HUDEP-2 (cell line): ENCODE results near the gene ADH1C.
"Not testable (repeated sequence)": the region's sequence is repeated elsewhere in the genome, so short reads cannot be mapped to it uniquely, and the experiment has no call there.

Experiments used
- DNase-seq, 76 experiments: peaks; one replicate each; lab custom pipeline; 2025; ENCODE audit not compliant: unreplicated experiment in 76 of 76; lab: John Stamatoyannopoulos, UW

ADH1C gene

DNA sequence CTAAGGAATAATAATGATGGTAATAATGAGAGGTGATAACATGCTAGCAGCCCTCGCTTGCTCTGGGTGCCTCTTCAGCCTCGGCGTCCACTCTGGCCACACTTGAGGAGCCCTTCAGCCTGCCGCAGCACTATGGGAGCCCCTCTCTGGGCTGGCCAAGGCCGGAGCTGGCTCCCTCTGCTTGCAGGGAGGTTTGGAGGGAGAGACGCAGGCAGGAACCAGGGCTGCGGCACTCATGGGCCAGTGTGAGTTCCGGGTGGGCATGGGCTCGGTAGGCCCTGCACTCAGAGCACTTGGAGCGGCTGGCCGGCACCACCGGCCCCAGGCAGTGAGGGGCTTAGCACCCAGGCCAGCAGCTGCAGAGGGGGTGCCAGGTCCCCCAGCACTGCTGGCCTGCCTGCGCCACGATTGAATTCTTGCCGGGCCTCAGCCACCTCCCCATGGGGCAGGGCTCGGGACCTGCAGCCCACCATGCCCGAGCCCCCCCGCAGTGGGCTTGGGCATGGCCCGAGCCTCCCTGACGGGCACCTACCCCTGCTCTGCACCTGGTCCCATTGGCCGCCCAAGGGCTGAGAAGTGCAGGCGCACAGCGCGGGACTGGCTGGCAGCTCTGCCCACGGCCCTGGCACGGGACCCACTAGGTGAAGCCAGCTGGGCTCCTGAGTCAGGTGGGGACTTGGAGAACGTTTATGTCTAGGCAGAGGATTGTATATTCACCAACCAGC lies 7.1 kb upstream of the ADH1C start:
- DNase-seq: no peak

DNA sequence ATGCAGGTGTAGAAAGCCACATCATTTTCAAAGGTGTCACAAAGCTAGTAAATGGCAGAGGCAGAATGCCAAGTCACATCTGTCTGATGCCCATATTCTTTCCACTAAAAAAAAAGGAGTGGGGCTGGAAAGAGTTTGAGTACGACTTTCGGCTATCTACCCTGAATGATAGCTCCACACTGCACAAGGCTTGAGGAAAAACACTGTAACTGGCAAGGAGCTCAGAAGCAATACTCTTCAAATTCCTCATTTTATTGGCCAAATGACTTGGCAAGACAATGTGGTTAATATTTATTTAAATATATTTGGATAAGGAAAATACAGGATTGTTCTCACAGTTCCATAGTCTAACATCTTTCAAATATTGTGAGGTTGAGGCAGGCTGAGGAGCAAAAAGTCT lies 5.4 kb upstream of the ADH1C start:
- DNase-seq: no peak

DNA sequence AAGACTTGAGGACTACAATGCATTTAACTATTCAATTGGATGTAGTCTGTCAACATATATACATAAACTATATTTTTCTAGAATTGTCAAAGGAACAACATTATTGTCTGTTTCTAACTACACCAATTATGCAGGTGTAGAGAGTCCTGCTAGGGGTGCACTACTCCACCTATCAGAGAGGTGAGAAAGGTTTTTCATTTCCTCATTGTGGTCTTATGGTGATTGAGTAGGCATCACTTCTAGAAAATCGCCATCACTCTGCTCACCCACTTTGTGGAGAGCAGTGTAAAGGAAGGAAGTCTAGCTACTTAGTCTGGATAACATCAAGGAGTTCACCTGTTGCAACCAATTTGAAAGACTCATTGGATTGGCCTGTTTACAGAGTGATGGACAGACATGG lies 4.4 kb upstream of the ADH1C start:
- DNase-seq: no peak

DNA sequence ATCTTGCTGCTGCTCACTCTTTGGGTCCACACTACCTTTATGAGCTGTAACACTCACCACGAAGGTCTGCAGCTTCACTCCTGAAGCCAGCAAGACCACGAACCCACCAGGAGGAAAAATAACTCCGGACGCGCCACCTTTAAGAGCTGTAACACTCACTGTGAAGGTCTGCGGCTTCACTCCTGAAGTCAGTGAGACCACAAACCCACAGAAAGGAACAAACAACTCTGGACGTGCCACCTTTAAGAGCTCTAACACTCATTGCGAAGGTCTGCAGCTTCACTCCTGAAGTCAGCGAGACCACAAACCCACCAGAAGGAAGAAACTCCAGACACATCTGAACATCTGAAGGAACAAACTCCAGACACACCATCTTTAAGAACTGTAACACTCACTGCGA lies 3.6 kb upstream of the ADH1C start:
- not testable (repeated sequence) for DNase-seq

DNA sequence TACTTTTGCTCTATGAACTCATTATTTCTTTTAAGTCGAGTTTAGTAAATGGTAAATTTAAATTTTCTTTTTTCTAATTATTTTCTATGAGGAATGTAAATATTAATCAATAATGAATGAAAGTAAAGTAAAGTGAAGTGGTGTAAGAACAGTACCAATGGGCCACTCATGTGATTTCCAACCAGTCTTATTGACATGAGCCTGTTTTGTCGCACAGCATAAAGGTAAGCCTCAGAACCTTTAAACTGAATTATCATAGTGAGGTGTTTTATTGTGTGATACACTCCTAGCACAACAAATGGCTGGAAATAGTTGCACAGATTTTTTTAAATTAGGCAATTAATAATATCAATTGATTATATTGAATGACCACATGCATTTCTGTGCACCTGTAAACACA lies 1.1 kb downstream of the ADH1C start:
- no peak for DNase-seq

DNA sequence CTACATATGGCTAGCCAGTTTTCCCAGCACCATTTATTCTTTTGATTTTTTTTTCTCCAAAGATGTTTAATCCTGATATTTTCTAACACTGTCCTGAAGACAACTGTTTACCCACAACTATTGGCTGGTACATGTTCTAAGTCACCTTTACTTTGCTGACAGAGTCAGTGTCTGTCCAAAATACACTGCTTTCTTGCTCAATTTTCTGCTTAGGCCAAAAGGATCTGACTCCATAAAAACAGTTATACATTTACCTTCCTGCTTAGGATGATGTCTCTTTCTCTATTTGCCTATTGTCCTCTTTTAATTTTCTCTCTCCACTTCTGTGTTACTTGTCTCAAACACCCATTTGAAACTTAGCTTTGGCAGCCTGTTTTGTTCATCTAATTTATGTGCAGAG lies 3.2 kb downstream of the ADH1C start:
- no peak for DNase-seq

DNA sequence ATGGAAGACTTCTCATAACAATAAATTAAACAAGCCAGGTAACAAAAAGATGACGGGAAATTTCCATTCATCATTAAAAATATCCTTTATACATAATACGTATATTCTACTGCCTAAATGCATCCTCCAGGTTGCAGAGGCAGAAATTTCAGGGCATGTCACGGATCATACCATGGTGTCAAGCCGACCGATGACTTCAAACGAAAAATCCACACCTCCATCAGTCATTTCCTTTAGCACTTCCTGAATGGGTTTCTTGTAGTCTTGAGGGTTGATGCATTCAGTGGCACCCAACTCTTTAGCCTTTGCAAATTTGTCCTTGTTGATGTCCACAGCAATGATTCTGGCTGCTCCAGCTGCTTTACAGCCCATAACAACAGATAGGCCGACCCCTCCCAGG lies 9.9 kb downstream of the ADH1C start:
- DNase-seq: not testable (repeated sequence)

DNA sequence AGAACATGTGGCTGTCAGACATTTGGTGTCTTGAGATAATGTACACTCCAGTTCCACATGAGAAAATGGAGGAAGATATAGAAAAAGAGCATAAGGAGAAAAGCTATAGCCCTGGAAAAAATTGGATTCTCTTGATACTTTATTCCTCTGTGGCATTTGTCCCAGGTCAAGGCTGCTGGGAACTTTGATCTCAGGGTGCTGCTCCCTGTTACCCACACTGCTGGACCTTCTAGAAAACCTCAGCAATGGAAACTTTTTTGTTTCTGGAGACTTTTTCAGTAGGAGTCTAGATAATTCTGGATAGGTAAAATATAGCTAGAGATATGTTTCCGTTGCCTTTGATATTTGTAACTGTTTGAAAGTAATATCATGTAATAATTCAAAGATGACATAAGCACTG lies 11.1 kb downstream of the ADH1C start:
- DNase-seq: no peak

DNA sequence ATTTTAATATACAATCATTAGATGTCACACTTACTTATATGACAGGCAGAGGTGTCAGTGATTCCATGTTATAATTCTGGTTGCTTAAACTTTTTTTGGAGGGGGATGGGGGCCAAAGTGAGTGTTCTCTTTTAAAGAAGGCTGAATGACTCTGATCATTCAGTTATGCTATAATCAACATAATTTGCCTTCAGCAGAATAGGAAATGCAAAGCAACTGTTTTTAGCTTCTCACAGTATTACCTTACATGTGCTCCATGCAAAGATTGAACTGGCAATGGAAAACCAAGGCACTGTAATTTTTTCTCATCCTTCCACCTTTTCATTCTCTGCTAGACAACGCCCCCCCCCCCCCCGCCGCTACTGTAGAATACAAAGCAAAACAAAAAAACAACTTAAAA lies 13.4 kb downstream of the ADH1C start:
- no peak for DNase-seq

DNA sequence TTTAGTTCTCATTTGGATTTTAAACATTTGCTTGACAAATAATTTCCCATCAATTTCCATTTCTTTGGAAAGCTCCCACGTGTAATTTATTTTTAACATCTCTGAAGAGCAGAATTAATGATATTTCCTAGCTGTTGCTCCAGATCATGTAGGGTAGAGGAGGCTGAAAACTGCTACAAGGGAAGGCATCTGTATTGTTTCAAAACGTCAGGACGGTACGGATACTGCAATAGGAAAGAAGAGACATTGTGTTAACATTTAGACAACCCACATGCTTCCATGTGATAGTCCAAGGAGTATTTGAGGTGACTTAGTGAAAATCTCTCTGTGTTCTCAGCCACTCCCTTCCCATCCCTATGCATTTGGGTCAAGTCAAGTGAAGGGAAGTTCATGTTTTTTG lies 16.0 kb downstream of the ADH1C start:
- no peak for DNase-seq

DNA sequence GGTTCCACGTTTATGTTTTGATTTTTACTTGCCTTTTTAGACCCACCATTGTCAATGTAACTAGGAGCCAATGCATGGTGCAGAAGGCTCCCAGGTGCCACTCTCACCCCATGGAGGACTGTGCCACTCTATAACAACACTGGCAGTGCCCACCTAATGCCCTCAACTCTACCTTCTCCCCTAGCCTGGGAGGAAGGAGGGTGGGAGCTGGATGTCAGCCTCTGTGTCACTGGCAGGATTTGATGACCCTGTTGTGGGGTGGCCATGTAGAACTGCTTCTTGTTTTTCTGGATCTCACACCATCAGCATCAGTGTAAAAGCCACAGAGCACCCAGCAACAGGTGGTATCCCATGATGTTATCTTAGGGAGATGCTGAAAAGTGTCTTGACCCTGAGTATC lies 17.7 kb downstream of the ADH1C start:
- no peak for DNase-seq

DNA sequence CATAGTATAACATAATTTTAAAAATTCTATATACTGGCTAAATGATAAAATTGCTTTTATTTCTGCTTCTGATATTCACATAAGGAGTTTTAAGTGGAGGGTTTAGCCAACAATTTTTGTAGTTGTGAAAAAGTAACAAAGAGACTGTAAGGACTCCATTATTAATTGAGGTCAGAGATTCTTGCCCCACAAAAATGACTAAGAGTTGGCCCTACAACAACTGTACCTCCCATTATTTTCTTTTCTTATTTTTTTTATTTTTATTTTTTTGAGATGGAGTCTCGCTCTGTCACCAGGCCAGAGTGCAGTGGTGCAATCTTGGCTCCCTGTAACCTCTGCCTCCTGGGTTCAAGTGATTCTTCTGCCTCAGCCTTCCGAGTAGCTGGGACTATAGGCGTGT lies 21.9 kb downstream of the ADH1C start:
- DNase-seq: no peak

DNA sequence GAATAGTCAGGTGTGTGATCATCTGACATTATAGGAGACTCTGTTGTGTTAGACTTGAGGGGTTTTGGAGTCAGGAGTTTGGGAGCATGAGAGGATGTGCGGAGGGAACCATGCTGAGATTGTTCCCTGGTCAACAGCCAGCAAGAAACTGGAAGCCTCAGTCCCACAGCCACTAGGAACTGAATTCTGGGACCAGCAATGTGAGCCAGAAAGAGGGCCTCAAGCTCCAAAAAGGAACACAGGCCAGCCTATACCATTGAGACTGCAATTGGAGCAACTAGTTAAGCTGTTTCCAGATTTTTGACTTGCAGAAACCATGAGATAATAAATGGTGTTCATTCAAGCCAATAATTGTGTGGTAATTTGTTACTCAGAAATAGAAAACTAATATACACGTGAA lies 22.7 kb downstream of the ADH1C start:
- DNase-seq: no peak

DNA sequence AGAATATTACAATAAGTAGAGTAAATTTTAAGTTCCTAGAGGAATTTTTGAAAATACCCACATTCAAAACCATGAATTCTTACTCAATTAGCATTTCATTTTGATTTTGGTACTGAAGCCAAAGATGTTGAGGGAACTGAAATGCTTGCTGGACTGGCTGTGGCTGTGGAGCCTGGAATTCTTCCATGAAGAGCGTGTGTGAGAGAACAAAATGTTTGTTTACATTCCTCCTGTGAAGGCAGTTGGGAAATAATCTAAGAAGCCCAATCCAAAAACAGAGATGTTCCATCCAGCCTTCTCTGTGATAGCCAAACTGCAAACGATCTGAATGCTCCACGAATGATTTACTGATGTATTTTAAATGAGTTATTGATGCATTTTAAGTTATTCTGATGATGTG lies 27.6 kb downstream of the ADH1C start:
- DNase-seq: no peak

DNA sequence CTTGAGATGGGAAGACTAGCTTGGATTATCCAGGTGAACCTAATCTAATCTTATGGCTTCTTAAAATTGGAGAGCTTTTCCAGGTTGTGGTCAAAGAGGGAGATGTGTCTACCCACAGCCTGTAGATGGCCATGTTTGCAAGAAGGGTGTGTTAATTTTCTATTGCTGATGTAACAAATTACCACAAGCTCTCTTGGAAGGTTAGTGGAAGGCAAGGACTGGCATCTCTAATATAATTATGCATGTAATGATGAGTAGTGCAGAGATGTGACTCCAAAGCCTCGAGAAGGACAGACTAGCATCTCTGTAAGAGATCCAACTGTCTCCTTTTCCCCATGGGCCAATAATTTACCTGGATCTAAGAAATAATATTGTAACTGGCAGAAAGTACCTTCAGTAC lies 28.2 kb downstream of the ADH1C start:
- no peak for DNase-seq

DNA sequence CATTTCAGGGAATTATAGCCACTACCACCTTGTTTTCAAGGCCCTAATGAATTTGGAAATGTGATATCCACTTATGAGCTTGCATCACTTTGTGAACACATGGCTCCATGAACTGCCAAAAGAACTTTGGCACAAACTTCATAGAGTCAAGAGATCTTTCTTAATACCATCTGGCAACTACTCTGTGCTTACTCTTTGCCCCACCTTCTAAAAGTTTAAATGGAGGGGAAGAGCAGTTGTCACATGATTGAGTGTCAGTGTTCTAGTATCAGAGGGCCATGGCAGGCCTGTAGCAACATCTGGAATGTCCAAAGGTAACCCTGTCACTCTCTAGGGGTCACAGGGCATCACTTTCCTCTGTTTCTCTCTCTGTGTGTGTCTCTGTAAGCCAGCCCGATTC lies 28.8 kb downstream of the ADH1C start:
- DNase-seq: no peak

DNA sequence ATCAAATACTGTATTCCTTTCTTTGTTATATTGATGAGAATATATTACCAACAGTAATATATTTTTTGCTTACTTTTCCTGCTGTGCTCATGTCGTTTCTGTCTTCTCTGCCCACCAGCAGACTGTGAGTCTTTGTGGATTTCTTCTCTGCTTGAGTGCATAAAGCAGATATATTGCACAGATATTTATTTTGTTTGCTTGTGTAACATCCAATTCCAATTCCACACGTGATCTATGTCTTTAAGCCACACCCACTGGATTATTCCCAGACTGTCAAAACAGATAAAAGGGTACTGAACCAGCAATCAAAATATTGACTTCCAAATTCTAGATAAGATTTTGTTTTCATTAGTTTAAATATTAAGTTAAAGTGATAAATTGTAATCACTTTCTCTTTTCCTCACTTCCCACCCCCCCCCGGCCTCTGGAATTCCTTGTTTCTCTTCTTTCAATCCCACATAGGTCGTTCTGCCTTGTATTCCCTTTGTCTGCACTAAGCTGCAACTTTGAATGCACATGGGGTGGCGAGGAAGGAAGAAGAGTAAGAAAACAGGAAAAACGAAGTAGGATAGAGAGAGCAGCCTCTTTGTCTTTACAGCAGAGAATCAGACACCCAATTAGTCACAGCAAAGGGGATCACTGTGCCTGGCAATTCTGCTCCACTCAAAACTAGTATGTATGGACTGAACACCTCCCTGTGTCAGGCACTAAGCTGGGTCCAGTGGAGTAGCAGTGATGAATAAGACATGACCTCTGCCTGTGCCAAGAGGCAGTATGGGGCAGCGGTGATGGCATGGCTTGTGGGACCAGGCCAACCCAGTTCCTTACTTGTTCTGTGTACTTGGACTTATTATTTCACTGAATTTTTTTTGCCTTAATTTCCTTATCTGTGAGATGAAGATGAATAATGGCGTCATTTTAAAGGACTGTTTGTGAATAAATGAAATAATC lies 31.0 kb downstream of the ADH1C start, which contains the start of gene ADH1B:
Gene ADH1B (minus strand): TSS at position 161 of the 951 bp plus-strand sequence. CDS start 70 bp downstream, at position 91.
- no peak for DNase-seq

DNA sequence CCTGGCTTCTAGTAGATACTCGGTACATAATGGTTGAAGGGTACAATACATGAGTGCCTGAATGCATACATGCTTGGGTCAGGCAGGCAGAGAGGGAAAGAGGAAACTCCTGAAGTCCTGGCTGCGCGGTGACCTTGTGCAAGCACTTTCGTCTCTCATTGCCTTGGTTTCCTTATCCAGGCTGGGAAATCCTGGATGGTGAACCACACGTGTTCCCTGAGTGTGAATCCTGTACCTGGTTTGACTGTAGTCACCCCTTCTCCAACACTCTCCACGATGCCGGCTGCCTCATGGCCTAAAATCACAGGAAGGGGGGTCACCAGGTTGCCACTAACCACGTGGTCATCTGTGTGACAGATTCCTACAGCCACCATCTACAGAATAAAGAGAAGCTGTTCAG lies 34.7 kb downstream of the ADH1C start:
- not testable (repeated sequence) for DNase-seq

DNA sequence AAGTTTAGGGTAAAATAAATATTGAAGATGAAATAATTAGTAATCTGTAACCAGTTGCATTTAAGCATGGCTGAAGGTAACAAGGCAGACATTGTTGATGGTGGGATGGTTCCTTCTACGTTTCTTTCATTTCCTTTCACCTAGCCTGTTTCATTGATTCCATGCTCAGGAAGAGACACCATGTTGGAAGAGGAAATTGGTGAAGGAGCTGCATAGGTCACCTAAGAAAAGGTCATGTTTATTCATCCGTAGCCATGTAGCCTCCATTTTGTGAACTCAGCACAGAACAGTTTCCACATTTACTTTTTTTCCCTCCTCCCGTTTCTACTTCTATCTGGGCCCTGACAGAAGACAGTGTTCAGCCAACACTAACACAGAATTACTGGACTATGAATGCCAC lies 35.2 kb downstream of the ADH1C start:
- DNase-seq: no peak

DNA sequence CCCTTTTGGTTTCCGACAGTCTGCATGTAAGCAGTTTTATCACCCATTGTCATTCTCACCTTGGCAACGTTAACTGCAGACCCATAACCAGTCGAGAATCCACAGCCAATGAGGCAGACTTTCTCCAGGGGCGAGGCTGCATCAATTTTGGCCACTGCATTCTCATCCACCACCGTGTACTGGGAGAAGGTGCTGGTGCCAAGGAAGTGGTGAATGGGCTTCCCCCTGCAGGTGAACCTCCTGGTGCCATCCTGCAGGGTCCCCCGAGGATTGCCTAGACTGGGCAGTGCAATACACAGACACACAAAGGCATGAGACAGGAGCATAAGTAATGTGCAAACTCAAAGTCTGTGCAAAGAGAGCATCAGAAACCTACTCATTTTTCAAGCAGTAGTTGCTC lies 36.7 kb downstream of the ADH1C start:
- DNase-seq: no peak

DNA sequence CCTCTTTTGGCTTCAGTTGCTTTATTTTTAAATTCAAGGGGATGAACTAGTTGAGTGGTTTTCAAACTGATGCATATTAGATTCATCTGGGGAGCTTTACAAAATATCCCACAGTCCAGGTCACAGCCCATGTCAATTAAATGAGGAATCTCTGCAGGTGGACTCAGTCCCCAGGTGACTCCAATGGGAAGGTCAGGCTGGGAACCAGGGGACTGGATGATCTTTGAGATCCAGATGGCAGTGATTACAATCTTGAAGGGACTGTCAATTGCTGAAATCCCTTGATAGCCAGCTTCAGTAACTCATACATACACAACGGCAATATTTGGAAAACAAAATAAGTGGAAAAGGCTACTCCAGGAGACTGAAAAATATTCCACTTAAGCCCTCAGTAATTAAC lies 38.3 kb downstream of the ADH1C start:
- DNase-seq: no peak

DNA sequence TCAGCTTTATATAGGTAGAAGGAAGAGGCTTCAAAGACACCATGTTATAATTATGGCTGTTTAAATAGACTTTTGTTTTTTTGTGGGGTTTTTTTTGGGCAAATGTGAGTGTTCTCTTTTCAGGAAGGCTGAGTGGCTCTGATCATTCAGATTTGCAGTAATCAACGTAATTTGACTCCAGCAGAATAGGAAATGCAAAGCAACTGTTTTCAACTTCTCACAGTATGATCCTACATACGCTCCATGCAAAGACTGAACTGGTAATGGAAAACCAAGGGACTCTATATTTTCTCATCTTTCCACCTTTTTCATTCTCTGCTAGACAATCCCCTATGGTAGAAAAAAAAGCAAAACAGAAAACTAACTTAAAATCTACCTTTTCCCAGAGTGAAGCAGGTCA lies 42.2 kb downstream of the ADH1C start:
- no peak for DNase-seq
